GM12878 (cell line): ENCODE data around the gene TIE1.

ENCODE experiments used
- ATF3 ChIP-seq: IDR thresholded peaks from 2 replicates; pipeline ENCODE4 v1.6.1; 2011; ENCODE audit warnings: low read depth, mild to moderate bottlenecking, low read length, moderate library complexity, borderline replicate concordance; ENCODE audit errors: extremely low read depth
- BHLHE40 ChIP-seq, 2 experiments: fragments of 450-650 bp in 1 of 2; IDR thresholded peaks; 2 replicates each; pipeline ENCODE4 v1.6.1; 2011 to 2017; ENCODE audit warnings: low read depth in 2 of 2, borderline replicate concordance in 1 of 2, improper control_type of control experiment in 1 of 2, low read length in 1 of 2, mild to moderate bottlenecking in 1 of 2
- CTCF ChIP-seq, 3 experiments: IDR thresholded peaks in 2 of 3; conservative IDR thresholded peaks in 1 of 3; 2 replicates each; pipeline ENCODE4 v1.5.1; 2011; ENCODE audit warnings: low read depth in 3 of 3, low read length in 3 of 3, mild to moderate bottlenecking in 3 of 3, control low read depth in 2 of 3, moderate library complexity in 2 of 3, inconsistent platforms in 1 of 3, mixed read lengths in 1 of 3; ENCODE audit not compliant: control insufficient read depth in 2 of 3, insufficient read depth in 1 of 3; ENCODE audit errors: extremely low read depth in 1 of 3
- EGR1 ChIP-seq, 2 experiments: IDR thresholded peaks; 1 replicate in 1 of 2; 2 replicates in 1 of 2; pipeline ENCODE4 v1.6.1; 2011 to 2012; ENCODE audit warnings: low read depth in 2 of 2, low read length in 2 of 2, borderline replicate concordance in 1 of 2, mild to moderate bottlenecking in 1 of 2, moderate library complexity in 1 of 2
- ETV6 ChIP-seq, 2 experiments: fragments of 450-650 bp in 1 of 2; IDR thresholded peaks in 1 of 2; conservative IDR thresholded peaks in 1 of 2; 2 replicates each; pipeline ENCODE4 v1.6.1; 2014; ENCODE audit warnings: antibody characterized with exemption in 1 of 2, borderline replicate concordance in 1 of 2, low read depth in 1 of 2, mild to moderate bottlenecking in 1 of 2, moderate library complexity in 1 of 2
- NKRF ChIP-seq: fragments of 450-650 bp; conservative IDR thresholded peaks from 2 replicates; pipeline ENCODE4 v1.6.1; 2017; ENCODE audit warnings: mild to moderate bottlenecking, moderate library complexity
- POLR2A ChIP-seq: IDR thresholded peaks from 2 replicates; pipeline ENCODE4 v1.6.1; 2011; ENCODE audit warnings: low read depth, mild to moderate bottlenecking, low read length
- POU2F2 ChIP-seq: IDR thresholded peaks from 3 replicates; pipeline ENCODE4 v1.6.1; 2011; ENCODE audit warnings: low read depth, mild to moderate bottlenecking, low read length, borderline replicate concordance
- SIX5 ChIP-seq: IDR thresholded peaks from 2 replicates; pipeline ENCODE4 v1.6.1; 2011; ENCODE audit warnings: mild to moderate bottlenecking, low read depth, low read length, moderate library complexity; ENCODE audit not compliant: severe bottlenecking
- USF2 ChIP-seq: IDR thresholded peaks from 2 replicates; pipeline ENCODE4 v1.6.1; 2011; ENCODE audit warnings: low read depth, low read length, improper control_type of control experiment, borderline replicate concordance
- ZBTB33 ChIP-seq: fragments of 450-650 bp; IDR thresholded peaks from 2 replicates; pipeline ENCODE4 v1.6.1; 2017; ENCODE audit warnings: mild to moderate bottlenecking

GRCh38 chr1:43311521-43311920, 10.7 kb downstream of the TIE1 start:
- TF ChIP-seq BHLHE40 (IDR thresholded peaks at IDR 0.05; ENCODE audit: borderline replicate concordance in 1 of 2, low read depth in 2 of 2, low read length in 1 of 2) (no peak), ZBTB33 (no peak), CTCF (IDR thresholded peaks at IDR 0.05 in 2 of 3, conservative IDR thresholded peaks at IDR 0.05 in 1 of 3; ENCODE audit: control insufficient read depth in 2 of 3, extremely low read depth in 1 of 3, insufficient read depth in 1 of 3, low read depth in 3 of 3, low read length in 3 of 3) (no peak), NKRF (no peak), ATF3 (no peak), EGR1 (IDR thresholded peaks at IDR 0.05; ENCODE audit: borderline replicate concordance in 1 of 2, low read depth in 2 of 2, low read length in 2 of 2) (no peak), SIX5 (no peak), POLR2A (no peak), USF2 (no peak), ETV6 (conservative IDR thresholded peaks at IDR 0.05 in 1 of 2, IDR thresholded peaks at IDR 0.05 in 1 of 2; ENCODE audit: borderline replicate concordance in 1 of 2, low read depth in 1 of 2) (no peak), POU2F2 (no peak)
